ENCODE results near the gene HIF3A.
A peak's percentile ranks its signal among the peaks of the same experiment; 100 is the strongest.
"Not testable (repeated sequence)": the region's sequence is repeated elsewhere in the genome, so short reads cannot be mapped to it uniquely, and the experiment has no call there.

HIF3A gene

DNA sequence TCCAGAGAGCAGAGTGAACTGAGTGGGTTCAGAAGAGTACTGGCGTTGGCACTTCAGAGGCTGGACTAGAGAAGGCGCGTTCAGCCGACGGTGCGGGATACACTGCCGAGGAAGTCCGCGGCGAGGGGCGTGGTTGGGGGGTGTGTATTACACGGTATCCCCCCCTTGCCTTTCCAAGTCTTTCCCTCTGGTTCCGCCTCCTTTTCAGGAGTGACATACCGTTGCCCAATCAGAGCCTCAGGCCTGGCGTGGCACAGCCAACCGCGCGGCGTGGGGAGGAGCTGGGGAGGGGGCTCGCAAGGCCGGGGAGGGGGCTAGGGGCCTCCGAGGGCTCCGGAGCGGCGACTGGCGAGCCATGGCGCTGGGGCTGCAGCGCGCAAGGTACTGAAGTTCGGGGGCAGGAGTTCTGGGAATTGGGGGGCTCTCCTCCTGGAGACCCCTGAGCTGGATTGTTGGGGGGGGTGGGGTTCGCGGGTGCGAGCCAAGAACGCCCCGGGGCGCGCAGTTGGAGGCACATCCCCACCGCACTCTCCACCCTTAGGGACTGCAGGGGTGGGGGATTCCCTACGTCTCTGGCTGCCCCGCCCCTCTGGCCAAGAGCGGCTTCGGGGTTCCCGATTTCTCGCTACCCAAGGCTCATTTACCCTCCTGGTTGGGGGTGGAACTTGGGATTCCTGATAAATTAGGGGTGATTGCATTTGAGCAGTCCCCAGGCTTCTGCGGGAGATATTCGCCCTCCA, at the start of gene HIF3A:
HIF3A (plus strand) TSS at position 321 of the 740 bp plus-strand sequence; CDS start at position 356, 35 bp downstream.
- no peak for DNase-seq

DNA sequence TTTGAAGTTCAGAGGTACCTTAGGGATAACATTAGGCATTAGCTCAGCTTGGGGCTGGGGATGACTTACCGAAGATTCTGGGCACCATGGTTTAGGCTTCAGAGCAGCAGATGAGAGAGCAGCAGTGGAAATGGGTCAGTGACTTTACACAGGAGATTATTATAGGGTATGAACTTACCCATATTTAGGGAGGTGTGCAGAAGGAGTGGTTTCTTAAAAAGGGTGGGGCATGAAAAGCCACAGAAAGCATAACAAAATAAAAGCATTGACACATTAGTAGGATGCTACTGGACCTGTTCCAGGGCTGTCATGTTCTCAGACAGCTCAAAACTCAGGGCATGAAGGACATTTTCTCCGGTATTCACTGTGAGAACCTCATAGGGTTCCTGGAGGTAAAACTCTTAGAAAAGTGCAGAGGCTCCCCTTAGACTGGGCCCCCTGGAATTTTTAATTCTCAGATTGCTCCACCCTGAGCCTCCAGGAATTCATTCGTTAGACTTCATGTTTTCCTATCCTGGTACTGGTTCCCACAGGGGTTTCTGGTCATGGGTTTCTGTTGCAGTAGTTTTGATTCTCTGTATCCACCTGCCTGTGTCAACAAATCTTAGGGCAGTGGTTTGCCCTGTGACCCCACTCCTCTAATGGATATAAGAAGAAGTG, 46.6 kb upstream of the HIF3A start:
- DNase-seq, result no peak

DNA sequence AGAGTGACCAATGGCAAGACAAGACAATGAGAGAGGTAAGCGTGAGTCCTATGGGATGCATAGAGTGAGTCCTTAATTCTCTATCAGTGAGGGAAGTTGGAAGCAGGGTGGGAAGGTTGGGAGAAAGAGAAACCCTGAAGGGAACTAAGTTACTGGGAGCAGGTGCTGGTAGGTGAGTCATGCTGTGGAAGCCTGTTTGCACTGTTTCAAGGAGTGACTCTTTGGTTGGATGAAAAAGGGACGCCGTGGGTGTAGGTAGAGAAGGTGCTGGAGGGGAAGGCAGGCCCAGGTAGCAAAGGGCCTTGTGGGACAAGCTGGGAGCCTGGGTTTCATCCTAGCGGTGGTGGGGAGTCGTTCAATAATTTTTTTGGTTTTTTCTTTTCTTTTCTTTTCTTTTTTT, 45.4 kb upstream of the HIF3A start:
- no peak for DNase-seq

DNA sequence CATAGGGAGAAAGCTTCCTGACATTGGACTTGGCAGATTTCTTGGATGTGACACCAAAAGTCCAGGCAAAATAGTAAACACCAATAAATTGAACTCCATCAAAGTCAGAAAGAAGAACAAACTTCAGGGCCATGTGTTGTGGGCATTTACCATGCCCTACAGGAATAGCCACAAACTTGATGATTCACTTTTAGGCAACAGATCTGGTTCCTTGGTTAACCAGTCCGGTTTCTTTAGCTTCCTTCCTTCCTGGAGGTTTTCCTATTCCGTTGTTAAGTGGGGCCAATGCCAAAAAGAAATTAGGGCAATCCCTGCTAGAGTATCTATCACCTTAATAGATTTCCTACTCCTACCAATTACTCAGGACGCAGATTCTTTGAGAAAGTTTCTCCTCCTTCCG, 42.1 kb upstream of the HIF3A start:
- no peak for DNase-seq

DNA sequence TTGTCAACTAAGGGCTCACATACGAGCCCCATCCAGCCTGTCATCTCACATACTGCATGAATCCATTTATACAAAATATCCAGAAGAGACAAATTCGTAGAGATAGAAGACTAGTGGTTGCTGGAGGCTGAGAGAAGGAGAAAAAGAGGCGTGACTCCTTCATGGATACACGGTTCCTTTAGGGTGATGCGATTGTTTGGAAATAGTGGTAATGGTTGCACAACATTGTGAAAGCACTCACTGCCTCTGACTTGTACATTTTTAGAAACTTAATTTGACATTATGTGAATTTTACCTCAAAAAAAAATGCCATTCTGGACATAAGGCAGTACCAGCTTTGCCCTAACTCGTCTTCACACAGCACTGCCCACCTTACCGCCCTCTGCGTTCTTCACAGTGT, 40.0 kb upstream of the HIF3A start:
- no peak for DNase-seq

DNA sequence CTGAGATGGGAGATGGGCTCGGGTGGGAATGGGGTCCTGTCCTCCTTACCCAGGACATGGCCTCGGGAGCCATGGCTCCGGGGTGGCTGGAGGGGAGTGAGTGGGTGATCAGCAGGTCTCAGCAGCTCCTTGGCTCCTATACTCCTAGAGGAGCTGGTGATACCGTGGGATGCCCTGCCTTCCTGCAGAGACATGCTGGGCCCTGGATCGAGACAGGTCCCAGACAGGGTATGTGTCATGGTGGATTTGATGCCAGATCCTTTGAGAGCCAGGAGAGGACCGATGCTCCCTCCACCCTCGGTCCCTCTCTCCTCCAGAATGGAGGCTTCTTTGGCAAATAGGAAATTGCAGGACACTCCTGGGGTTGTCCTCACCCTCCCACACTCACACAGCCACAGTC, 35.3 kb upstream of the HIF3A start:
- DNase-seq, result not testable (repeated sequence)

DNA sequence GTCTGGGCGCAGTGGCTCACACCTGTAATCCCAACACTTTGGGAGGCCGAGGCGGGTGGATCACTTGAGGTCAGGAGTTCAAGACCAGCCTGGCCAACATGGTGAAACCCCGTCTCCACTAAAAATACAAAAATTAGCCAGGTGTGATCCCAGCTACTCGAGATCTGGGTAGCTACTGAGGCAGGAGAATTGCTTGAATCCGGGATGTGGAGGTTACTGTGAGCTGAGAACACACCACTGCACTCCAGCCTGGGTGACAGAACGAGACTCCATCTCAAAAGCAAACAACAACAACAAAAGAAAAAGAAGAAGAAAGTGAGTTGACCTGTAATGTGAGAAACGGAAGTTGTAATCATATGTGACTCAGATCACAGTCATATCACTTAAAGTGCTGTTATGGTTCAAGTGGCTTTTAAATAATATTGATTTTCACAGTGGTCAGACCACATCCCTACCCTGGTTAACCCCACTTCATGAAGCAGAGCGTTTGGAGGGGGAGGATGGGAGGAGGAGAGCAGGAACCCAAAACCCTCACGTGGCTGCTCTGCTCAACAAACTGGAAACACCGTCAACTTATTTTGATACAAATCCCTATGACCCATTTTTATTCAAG, 34.1 kb upstream of the HIF3A start:
- DNase-seq, result not testable (repeated sequence)

DNA sequence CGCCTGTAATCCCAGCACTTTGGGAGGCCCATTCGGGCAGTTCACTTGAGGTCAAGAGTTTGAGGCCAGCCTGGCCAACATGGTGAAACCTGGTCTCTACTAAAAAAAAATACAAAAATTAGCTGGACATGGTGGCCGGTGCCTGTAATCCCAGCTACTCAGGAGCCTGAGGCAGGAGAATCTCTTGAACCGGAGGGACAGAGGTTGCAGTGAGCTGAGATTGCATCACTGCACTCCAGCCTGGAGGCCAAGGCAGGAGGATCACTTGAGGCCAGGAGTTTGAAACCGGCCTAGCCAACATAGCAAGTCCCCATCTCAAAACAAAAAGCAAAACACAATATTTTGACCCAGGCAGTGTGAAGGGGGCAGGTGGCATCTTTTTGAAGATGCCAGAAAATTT, 32.0 kb upstream of the HIF3A start:
- DNase-seq, result not testable (repeated sequence)

DNA sequence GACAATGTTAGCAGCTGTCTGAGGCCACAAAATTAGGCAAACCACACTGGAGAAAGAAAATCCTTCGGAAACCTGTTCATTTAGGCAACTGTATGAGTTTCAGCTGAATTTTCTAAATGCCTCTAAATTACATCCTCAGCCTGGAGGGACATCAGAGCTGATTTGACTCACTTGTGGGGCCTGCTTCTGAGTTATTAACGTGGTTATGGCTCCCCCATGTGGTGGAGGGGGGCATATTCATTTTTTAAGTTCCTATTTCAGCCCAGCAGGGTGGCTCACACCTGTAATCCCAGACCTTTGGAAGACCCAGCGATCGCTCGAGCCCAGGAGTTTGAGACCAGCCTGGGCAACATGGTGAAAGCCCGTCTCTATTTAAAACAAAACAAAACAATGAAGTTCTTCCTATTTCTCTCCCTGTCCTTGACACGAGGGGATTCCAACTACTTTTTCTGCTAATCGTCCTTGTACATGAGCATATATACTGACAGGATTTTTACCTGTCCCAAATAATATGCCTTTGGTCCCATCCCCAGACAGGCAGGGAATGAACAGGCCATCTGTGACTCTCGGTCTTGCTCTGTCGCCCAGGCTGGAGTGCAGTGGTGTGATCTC, 31.5 kb upstream of the HIF3A start:
- peak; percentile 53 for DNase-seq

DNA sequence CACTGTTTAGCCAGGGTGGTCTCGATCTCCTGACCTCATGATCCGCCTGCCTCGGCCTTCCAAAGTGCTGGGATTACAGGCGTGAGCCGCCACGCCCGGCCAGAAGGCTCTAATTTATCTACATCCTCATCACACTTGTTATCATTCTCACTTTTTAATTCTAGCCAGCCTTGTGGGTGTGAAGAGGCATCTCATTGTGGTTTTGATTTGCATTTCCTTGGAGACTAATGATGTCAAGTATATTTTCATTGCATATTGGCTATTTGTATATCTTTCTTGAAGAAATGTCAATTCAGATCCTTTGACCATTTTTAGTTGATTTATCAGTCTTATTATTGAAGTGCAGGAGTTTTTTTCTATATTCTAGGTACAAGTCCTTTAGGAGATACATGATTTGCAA, 27.7 kb upstream of the HIF3A start:
- no peak for DNase-seq

DNA sequence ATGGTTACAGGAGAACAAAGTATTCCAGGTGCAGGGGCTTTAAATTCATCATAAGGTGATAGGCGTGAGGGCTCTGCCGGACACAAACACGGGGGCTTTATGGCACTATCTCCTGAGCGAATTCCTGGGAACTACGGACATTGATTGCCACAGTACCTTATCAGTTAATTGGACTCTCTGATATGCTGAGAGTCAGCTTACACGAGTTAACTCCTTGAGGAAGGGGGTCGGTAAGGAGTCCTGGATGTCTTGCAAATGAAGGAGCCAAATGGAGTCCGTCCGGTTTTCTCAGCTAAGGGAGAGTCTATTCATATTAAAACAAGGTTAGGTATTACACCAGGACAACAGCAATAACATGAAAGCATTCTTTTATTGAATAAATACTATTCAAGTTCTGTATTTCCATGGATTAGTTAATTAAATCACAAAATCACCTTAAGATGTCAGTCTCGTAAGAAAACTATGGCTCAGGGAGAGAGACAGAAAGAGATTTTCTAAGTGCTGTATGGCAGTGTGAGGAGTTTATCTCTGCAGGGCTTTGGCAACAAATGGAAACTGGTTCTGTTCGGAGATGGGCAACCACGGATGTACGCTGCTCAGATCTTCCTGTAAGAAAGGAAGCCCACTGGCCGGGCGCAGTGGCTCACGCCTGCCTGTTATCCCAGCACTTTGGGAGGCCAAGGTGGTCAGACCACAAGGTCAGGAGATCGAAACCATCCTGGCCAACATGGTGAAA, 26.2 kb upstream of the HIF3A start:
- DNase-seq, result no peak

DNA sequence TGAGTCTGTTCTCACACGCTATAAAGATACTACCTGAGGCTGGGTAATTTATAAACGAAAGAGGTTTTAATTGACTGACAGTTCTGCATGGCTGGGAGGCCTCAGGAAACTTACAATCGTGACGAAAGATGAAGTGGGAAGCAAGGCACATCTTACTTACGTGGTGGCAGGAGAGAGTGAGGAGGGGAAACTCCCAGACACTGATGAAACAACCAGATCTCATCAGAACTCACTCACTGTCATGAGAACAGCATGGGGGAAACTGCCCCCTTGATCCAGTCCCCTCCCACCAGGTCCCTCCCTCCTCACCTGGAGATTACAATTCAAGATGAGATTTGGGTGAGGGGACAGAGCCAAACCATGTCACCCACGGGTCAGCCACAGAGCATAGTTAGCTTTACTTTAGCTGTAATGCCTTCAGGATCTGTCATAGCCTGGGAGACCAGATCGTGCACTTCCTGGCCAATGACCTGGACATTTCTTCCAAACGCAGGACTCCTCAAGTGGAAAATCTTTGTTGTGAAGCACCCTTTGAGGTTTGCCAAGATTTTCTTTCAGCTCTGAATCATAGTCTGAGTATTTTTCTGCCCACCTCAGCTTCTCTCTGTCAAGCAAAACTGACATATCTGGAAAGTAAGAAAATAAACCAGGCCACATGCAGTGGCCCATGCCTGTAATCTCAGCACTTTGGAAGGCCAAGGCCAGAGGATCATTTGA, 25.2 kb upstream of the HIF3A start:
- DNase-seq, result no peak

DNA sequence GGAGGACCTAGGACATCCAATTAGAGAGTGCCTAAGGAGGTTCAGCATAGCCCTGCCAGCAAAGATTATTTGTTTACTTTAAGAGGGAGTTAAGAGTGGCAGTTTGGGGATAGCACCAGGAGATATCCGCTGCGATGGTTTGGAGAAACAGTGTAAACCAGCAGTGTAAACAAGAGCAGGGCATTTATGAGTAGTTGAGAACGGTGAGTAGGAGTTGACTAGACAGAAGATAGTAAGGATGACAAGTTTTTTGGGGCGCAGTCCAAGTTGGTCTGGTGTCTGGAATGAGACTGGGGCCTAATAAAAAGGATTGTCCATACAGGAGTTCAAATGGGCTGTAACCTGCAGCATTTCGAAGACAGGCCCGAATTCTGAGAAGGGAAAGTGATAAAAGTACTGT, 22.9 kb upstream of the HIF3A start:
- DNase-seq, result not testable (repeated sequence)

DNA sequence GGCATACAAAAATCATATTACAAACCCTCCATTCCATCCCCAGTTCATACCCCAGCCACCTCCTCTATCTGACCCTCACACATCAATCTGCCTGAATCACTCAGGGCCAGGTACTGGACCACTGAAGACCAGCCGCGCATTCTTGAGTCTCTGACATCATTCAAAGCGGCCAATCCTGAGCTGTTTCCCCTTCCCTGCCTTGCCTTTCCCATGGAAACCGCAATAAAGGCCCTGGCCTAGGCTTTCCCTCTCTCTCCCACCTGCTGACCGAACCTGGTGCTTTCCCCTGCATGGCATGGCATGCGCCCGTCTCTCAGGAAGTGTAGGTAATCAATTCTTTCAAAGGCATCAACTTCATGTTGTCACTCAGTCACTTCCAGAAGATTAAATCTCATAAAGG, 17.7 kb upstream of the HIF3A start:
- DNase-seq, result no peak

DNA sequence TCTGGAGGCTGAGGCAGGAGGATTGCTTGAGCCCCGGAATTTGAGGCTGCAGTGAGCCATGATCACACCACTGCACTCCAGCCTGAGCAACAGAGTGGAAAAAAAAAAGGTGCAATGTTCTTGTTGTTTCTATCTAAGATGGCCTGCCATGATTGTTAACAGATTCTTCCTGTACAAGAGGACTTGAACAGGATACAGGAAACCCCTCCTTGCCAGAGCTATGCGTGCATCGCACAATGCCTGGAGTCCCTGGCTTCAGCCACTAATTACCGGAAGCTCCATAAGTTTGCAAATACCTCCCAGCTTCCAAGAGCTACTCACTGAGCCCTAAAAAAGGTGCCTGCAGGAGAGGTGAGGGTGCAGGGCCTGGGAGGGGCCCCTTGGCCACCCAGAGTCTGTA, 13.1 kb upstream of the HIF3A start:
- no peak for DNase-seq

DNA sequence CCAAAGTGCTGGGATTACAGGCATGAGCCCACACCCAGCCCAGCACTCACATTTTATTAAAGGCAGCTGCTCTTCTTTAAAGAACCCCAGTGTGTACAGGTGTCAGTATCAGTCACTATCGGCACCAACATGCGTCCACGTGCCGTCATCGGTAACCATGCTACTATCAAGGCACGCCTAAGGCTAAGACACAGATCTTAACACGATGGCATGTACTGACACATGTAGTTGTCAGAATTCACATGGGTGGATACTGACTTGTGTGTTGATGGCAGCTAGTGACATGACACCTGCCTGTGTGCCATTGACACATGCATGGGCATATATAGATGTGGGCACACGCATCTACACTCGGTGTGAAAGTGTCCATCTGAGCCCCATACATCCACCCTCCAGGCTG, 12.2 kb upstream of the HIF3A start:
- no peak for DNase-seq

DNA sequence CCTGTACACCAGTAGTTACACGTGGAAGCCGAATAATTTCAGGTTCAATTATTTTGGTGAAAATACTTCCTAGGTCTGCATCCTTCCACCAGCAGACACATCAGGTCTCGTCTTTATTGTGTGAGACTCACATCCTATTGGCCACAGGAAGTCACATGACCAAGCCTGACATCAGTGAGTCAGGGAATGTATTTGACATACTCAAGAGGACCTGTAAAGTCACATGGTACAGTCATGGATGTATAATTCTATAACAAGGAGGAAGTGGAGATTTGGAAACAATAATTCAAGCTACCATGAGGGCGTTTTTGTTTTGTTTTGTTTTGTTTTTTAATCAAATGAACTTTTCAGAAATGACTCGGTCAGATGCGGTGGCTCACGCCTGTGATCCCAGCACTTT, 9.3 kb upstream of the HIF3A start:
- no peak for DNase-seq

DNA sequence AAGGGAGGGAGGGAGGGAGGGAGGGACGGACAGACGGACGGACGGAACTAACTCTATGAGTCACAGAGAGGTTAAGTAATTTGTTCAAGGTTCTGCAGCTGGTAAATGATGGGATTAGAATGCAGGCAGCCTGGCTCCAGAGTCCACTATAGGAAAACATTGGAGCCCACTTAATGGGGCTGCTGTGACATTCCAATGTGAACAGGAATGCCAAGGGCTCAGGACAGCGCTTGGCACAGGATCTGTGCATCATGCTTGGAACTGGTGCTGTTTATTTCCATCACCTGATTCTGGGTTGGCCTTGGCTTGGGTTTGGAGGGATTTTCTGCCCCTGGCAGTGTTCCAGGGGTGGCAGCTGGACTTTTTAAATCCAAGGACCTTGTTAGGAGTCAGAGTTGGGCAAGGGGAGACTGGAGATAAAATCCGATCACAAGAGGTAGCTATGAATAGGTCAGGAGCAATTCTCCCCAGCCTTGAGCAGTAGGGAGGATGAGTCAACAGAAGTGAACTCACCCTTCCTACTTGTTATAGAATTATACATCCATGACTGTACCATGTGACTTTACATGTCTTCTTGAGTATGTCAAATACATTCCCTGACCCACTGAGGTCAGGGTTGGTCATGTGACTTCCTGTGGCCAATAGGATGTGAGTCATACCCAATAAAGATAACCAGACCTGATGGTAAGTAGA, 7.8 kb upstream of the HIF3A start:
- DNase-seq, result no peak

DNA sequence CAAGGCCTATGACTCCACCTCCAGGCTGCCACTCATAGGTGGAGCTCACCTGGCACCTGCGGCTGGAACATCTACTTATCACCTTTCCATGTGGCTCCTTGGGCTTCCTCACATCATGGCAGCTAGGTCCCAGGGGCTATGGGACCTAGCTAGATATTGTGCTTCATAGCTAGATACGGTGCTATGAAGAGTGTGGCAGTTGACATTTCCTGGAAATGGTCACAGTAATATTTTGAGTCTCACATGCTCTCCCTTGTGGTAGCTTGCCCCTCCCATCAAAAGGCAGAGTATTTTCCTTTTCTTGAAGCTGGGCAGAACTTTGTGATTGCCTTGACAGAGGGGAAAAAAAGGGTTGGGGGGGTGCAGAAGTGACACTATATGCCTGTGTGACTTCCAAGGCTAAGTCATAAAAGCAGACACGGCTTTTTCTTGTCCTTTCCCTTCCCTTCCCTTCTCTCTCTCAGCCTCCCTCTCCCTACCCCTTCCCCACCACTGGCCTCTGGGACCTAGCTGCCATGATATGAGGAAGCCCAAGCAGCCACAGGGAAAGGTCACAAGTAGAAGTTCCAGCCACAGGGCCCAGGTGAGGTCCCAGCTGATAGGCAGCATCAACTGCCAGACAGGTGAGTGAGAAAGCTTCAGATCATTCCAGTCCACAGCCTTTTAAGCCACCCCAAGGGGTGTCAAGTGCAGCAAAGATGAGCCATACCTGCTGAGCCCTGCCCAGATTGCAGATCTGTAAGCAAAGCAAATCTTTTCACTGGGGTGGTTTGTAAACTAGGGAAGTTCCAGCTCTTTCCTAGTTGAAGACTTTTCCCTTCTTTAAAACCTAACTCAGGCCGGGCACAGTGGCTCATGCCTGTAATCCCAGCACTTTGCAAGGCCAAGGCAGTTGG, 6.9 kb upstream of the HIF3A start:
- no peak for DNase-seq

DNA sequence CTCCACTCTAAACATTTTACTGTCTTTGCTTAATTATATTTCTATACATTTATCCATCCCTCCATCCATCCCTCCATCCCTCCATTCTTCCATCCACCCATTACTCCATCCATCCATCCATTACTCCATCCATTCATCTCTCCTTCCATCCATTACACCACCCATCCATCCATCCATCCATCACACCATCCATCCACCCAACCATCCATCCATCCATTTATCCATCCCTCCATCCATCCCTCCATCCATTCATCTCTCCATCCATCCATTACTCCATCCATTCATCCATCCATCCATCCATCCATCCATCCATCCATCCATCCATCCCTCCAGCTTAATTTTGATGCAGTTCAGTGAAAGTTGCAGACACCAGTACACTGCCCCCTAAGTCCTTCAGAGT, 5.0 kb upstream of the HIF3A start:
- DNase-seq, result no peak

DNA sequence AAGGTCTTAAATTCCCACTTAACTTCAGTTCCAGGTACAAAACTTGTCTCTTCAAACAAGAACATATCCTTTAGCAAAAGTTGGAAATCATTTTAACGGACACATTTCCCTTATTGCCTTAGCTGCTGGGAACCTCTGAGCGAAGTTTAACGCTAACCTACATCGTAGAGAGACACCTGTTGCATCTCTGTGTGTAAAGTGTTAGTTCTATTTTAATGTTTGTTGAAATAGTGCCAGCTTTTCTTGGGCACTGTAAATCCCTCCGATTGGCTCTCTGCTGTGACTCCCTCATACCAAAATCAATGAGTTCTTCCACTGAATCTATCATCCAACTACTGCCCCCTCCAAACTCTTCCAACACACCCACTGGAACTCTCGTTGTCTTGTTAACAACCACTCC, 2.3 kb upstream of the HIF3A start:
- no peak for DNase-seq

Measured in NCI-H1694 (cell line).